SK-N-SH treated with all-trans-retinoic acid at 6 μM for 48 hours (cell line): Measurements from ENCODE around the gene GMEB2.

Experiments used
- ATAC-seq: fragments of 200-7000 bp; cut with Tn5 transposase; 3 replicates; pipeline ENCODE4 v1.9.1; 2020; ENCODE audit warnings: mild to moderate bottlenecking, moderate library complexity
- ARNTL ChIP-seq: fragments of 450-650 bp; formaldehyde crosslinking; IDR thresholded peaks from 2 replicates; pipeline ENCODE4 v1.5.0; 2020; ENCODE audit warnings: low read depth, mild to moderate bottlenecking, moderate library complexity, borderline replicate concordance
- BACH2 ChIP-seq: fragments of 250-450 bp; sonication (Bioruptor Pico); IDR thresholded peaks from 2 replicates; pipeline ENCODE4 v1.9.0; 2021; ENCODE audit warnings: mild to moderate bottlenecking, borderline replicate concordance
- CREB5 ChIP-seq: fragments of 250-450 bp; sonication (Bioruptor Pico); IDR thresholded peaks from 2 replicates; pipeline ENCODE4 v1.5.1; 2020; ENCODE audit warnings: low read depth, mild to moderate bottlenecking, moderate library complexity
- CSDC2 ChIP-seq: fragments of 250-450 bp; sonication (Bioruptor Pico); IDR thresholded peaks from 2 replicates; pipeline ENCODE4 v1.5.0; 2020; ENCODE audit warnings: mild to moderate bottlenecking, moderate library complexity
- CSRNP3 ChIP-seq: fragments of 250-450 bp; sonication (Bioruptor Pico); IDR thresholded peaks from 2 replicates; pipeline ENCODE4 v1.5.1; 2021; ENCODE audit warnings: mild to moderate bottlenecking, moderate library complexity
- GLIS3 ChIP-seq: fragments of 250-450 bp; sonication (Bioruptor Pico); IDR thresholded peaks from 2 replicates; pipeline ENCODE4 v1.5.0; 2020; ENCODE audit warnings: mild to moderate bottlenecking, moderate library complexity
- ISL1 ChIP-seq: fragments of 250-450 bp; sonication (Bioruptor Pico); IDR thresholded peaks from 2 replicates; pipeline ENCODE4 v2.1.2; 2022; ENCODE audit warnings: mild to moderate bottlenecking, moderate library complexity
- OSR1 ChIP-seq: fragments of 250-450 bp; sonication (Bioruptor Pico); IDR thresholded peaks from 2 replicates; pipeline ENCODE4 v1.8.0; 2022; ENCODE audit warnings: moderate library complexity, mild to moderate bottlenecking, inconsistent platforms
- PATZ1 ChIP-seq: fragments of 250-450 bp; sonication (Bioruptor Pico); IDR thresholded peaks from 2 replicates; pipeline ENCODE4 v1.8.0; 2020; ENCODE audit warnings: mild to moderate bottlenecking, moderate library complexity, borderline replicate concordance
- PPARA ChIP-seq: fragments of 250-450 bp; sonication (Bioruptor Pico); IDR thresholded peaks from 2 replicates; pipeline ENCODE4 v1.5.0; 2020; ENCODE audit warnings: mild to moderate bottlenecking, borderline replicate concordance
- RARB ChIP-seq: fragments of 250-450 bp; sonication (Bioruptor Pico); IDR thresholded peaks from 2 replicates; pipeline ENCODE4 v1.8.0; 2021; ENCODE audit warnings: mild to moderate bottlenecking, moderate library complexity
- SNAI2 ChIP-seq: fragments of 250-450 bp; sonication (Bioruptor Pico); IDR thresholded peaks from 2 replicates; pipeline ENCODE4 v1.5.0; 2020; ENCODE audit warnings: mild to moderate bottlenecking, moderate library complexity
- TOX ChIP-seq: fragments of 250-450 bp; sonication (Bioruptor Pico); IDR thresholded peaks from 2 replicates; pipeline ENCODE4 v1.8.0; 2021; ENCODE audit warnings: mild to moderate bottlenecking, moderate library complexity, borderline replicate concordance
- ZC3H10 ChIP-seq: fragments of 250-450 bp; sonication (Bioruptor Pico); IDR thresholded peaks from 2 replicates; pipeline ENCODE4 v1.5.1; 2021; ENCODE audit warnings: mild to moderate bottlenecking, moderate library complexity
- ZFP3 ChIP-seq: fragments of 250-450 bp; sonication (Bioruptor Pico); IDR thresholded peaks from 2 replicates; pipeline ENCODE4 v1.5.0; 2020; ENCODE audit warnings: mild to moderate bottlenecking, moderate library complexity
- ZFP30 ChIP-seq: fragments of 450-650 bp; formaldehyde crosslinking; IDR thresholded peaks from 2 replicates; pipeline ENCODE4 v1.5.0; 2022; ENCODE audit warnings: mild to moderate bottlenecking, moderate library complexity
- ZNF565 ChIP-seq: fragments of 450-650 bp; formaldehyde crosslinking; conservative IDR thresholded peaks from 2 replicates; pipeline ENCODE4 v1.5.0; 2020; ENCODE audit warnings: low read depth, mild to moderate bottlenecking, moderate library complexity
- ZNF70 ChIP-seq: fragments of 450-650 bp; formaldehyde crosslinking; IDR thresholded peaks from 2 replicates; pipeline ENCODE4 v1.5.0; 2020; ENCODE audit warnings: mild to moderate bottlenecking, moderate library complexity
- ZNF8 ChIP-seq: fragments of 450-650 bp; formaldehyde crosslinking; IDR thresholded peaks from 2 replicates; pipeline ENCODE4 v1.5.0; 2020; ENCODE audit warnings: mild to moderate bottlenecking, moderate library complexity

Gene GMEB2

GRCh38 chr20:63574156-63574828 lies 52.6 kb downstream of the GMEB2 start, which contains the start of gene HELZ2:
Gene HELZ2, minus strand, starts transcription at chr20:63574239. Its CDS starts 1,854 bp downstream, at chr20:63572385.
- TF ChIP-seq CSRNP3 (no peak), PPARA (CRISPR knock-in tag) (no peak), PATZ1 (CRISPR knock-in tag) (no peak), ZC3H10 (no peak)
- ATAC-seq = peak; percentile 92

- TF ChIP-seq ZNF70 (CRISPR knock-in tag) (no peak), ZNF8 (no peak), ZNF565 (no peak), ZFP30 (CRISPR knock-in tag) (no peak), SNAI2 (no peak), CREB5 (no peak), BACH2 (no peak), GLIS3 (no peak)
- peak; percentile 58 for ATAC-seq
Observed at GRCh38 chr20:63573647-63574131, 53.2 kb downstream of the GMEB2 start.

- peak; percentile 15 for ATAC-seq
- no peak for TF ChIP-seq SNAI2
- no peak for TF ChIP-seq PPARA (CRISPR knock-in tag)
- TF ChIP-seq TOX = no peak
- no peak for TF ChIP-seq ARNTL (CRISPR knock-in tag)
- TF ChIP-seq CREB5 = no peak
- TF ChIP-seq OSR1 (CRISPR knock-in tag) = no peak
- no peak for TF ChIP-seq CSRNP3
- no peak for TF ChIP-seq GLIS3
- TF ChIP-seq CSDC2 = no peak
- TF ChIP-seq ZC3H10 = no peak
- no peak for TF ChIP-seq BACH2
- no peak for TF ChIP-seq ZNF70 (CRISPR knock-in tag)
- TF ChIP-seq ISL1 (CRISPR knock-in tag) = no peak
- TF ChIP-seq PATZ1 (CRISPR knock-in tag) = no peak
- no peak for TF ChIP-seq RARB (CRISPR knock-in tag)
- TF ChIP-seq ZNF8 = no peak
- TF ChIP-seq ZFP3 = no peak
- TF ChIP-seq ZFP30 (CRISPR knock-in tag) = no peak
Observed at GRCh38 chr20:63572788-63573646, 53.9 kb downstream of the GMEB2 start.
